Left ventricle myocardium superior (tissue), 1 donor: ENCODE data around the gene FAM181A. TPM values are rescaled to one million over a fixed set of nuclear protein-coding genes. Genes with fewer than 3 reads are reported as not detected.

ENCODE experiments used
- ATAC-seq: fragments of 200-7000 bp; cut with Tn5 transposase; one replicate; pipeline ENCODE4 v1.9.1; 2020; ENCODE audit warnings: mild to moderate bottlenecking, moderate library complexity
- DNase-seq: peaks from one replicate; pipeline ENCODE4 v3.0.0-alpha.2; 2020
- intact Hi-C: fragments of 100-400 bp; cut with micrococcal nuclease; formaldehyde crosslinking; loops from one replicate; pipeline ENCODE4 v1.11.0; 2022
- long read RNA-seq: library from polyadenylated mRNA; unstranded; transcript quantifications from one replicate; pipeline ENCODE4 v2.0.0, GENCODE V29; 2021
- total RNA-seq: library from RNA; stranded (reverse); fragmentation: NEBNext Ultra II Directional; extraction: Animal tissue kit (Norgen Biotek cat#: 25700); gene quantifications from one replicate; pipeline ENCODE4 v1.2.1, GENCODE V29; 2021
- donor health status: DM: no; HTN: yes; CAD: no; lungs with severe emphysema.

FAM181A gene
- not detected for total RNA-seq
- long read RNA-seq: 0 reads

GRCh38 chr14:93926873-93927799, at the start of gene FAM181A:
Gene FAM181A (plus strand): TSS chr14:93927344. CDS start chr14:93928286, 942 bp downstream.
- peak; percentile 9 for ATAC-seq
- no peak for DNase-seq
- intact Hi-C loops: no loop called here

- DNase-seq (no peak), ATAC-seq (no peak)
- intact Hi-C loops: no loop called here
Observed at GRCh38 chr14:93878212-93878611, 48.9 kb upstream of the FAM181A start.

GRCh38 chr14:93878871-93879270, 48.3 kb upstream of the FAM181A start:
- ATAC-seq (no peak), DNase-seq (no peak)
- intact Hi-C loops: no loop called here

- intact Hi-C loops: no loop called here
- no peak for DNase-seq
- ATAC-seq: no peak
Observed at GRCh38 chr14:93879362-93879983, 47.7 kb upstream of the FAM181A start.

- DNase-seq: no peak
- peak; percentile 32 for ATAC-seq
- intact Hi-C loops: no loop called here
Observed at GRCh38 chr14:93880021-93880820, 46.9 kb upstream of the FAM181A start.

DNA sequence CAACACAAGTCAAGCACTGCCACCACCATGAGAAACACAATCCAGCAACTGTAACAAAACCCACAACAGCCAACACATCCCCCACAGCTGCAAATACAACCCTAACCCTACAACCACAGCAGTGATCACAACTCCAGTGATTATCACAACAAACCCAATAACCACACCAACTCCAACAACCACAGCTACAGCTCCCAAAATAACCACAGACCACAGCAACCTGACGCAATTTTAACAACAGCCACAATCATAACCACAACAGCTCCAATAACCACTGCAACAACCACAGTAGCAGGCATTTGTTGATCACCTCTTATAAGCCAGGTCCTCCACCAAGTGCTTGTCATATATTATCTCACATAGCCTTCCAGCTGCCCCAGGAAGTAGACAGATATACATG, 42.2 kb upstream of the FAM181A start:
- intact Hi-C loops: no loop called here
- DNase-seq: no peak

GRCh38 chr14:93888995-93889394, 38.1 kb upstream of the FAM181A start:
- intact Hi-C loops: no loop called here
- DNase-seq (no peak), ATAC-seq (peak; percentile 55)

More for the DNA sequence above, 42.2 kb upstream of the FAM181A start:
- no peak for ATAC-seq

GRCh38 chr14:93889739-93890483, 37.2 kb upstream of the FAM181A start:
- intact Hi-C loops: loop anchor here (5.0 kb wide), 1 partner anchor 233 kb away; no protein-coding TSS in a partner anchor
- no peak for DNase-seq
- no peak for ATAC-seq

DNA sequence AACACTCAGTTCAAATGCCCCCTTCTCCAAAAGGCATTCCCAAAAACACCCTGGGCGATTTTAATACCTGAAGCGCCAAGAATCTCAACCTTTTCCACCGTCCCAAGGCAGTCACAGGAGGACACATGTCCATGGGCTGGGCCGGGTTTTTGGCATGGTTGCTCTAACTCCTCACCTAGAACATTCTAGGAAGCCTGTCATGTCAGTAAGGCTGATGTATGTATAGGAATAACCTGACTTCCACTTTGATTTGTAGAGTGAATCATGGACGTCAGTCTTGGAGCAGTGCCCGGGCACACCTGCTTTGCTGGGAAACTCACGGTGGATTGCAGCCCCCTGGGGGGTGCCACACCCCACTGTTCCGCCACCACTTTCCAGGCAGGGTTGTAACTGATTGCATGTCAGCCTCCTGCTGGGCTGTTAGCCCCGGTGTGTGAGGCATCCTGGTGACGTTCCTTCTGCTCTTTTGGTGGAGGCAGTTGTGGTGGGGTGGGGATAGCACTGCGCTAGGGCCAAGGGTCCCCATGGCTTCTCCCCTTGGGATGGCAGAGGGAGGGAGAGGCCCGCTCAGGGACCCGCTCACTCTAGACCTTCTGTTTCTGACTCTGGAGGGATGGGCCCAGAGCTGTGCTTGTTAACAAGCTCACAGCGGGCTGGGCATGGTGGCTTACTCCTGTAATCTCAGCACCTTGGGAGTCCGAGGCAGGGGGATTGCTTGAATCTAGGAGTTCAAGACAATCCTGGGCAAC, 35.2 kb upstream of the FAM181A start:
- intact Hi-C loops: loop anchor here (5.0 kb wide), 1 partner anchor 235 kb away; no protein-coding TSS in a partner anchor
- no peak for DNase-seq
- no peak for ATAC-seq

DNA sequence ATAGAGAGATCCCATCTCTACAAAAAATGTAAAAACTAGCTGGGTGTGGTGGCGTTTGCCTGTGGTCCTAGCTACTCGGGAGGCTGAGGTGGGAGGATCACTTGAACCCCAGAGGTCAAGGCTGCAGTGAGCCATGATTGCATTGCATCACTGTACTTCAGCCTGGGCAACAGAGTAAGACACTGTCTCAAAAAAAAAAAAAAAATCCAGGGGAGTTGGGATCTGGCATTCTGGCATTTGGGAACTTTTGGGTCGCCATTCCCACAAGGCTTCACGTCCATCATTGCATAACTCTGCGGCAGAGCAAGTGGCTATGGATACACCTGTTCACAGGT, 34.7 kb upstream of the FAM181A start:
- intact Hi-C loops: loop anchor here (5.0 kb wide), 1 partner anchor 235 kb away; no protein-coding TSS in a partner anchor
- no peak for DNase-seq
- no peak for ATAC-seq

DNA sequence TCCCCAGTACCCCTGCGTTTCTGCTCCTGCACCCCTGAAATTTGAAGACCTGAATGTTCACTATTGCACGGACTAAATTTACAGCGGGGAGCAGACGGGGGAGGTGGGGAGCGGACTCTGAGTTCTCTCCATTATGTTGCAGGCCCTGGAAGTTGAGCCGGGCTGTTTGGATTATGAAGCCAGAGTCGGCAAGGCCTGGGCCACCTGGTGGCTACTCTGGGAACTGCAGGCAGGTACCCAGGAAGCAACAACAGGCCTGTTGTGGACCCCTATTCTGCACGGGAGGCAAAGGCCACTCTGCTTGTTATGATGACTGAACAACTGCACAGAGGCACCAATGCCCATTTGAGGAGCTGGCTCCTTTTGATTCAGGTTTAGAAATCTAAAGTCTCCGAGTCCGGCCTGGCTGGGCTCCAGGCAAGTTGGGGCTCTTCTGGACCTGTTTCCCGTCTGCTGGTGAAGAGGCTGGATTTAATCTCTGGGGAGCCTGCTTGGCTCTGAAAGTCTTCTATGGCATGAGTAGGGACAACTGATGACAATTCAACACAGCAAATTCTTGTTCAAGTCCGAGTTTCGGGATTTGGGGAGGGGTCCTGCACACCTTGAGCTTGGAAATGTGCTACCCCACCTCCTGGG, 34.1 kb upstream of the FAM181A start:
- peak; percentile 81 for ATAC-seq

DNA sequence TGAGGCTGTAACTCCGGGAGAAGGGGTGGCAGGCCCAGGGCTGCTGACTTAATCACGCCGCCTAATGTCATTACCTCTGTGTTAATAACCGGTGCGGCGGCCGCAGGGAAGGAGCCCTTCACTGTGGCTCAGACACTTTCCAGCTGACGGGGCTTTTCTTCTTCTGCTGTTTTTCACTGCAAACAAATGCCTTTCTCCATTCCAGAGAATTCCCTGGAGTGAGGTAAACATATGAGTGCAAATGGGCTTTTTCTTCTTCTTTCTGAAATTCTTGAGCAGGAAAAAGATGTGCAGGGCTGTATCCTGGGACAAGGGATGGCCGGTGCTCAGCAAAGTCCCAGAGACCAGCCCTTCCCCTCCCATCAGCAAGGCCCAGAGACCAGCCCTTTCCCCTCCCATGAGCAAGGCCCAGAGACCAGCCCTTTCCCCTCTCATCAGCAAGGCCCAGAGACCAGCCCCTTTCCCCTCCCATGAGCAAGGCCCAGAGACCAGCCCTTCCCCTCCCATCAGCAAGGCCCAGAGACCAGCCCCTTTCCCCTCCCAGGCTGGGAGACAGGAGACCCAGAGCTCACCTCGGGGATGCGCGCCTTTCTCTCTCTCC, 33.4 kb upstream of the FAM181A start:
- intact Hi-C loops: loop anchor here (5.0 kb wide), 1 partner anchor 236 kb away; no protein-coding TSS in a partner anchor
- DNase-seq (no peak), ATAC-seq (peak; percentile 51)

More for the DNA sequence above, 34.1 kb upstream of the FAM181A start:
- intact Hi-C loops: loop anchor here (5.0 kb wide), 1 partner anchor 236 kb away; no protein-coding TSS in a partner anchor
- peak; percentile 84 for DNase-seq

- no peak for ATAC-seq
- intact Hi-C loops: no loop called here
- no peak for DNase-seq
Observed at GRCh38 chr14:93895023-93895604, 32.0 kb upstream of the FAM181A start.

DNA sequence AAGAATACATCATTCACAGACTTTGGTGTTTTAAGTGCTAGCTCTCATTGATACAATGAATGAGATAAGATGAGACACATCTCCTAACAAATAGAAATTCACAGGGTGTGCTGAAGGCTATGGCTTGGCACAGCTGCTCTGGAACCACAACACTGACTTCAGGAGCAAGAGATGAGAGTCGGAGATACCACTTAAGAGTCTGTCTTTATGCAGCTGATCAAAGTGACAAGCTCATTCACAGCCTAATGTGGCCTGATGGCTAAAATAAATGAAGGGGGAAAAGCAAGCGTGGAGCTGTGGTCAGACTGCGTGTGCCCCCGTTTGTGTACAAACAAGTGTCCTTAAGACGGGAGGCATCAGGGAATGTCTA, 29.7 kb upstream of the FAM181A start:
- intact Hi-C loops: no loop called here
- no peak for ATAC-seq
- no peak for DNase-seq

DNA sequence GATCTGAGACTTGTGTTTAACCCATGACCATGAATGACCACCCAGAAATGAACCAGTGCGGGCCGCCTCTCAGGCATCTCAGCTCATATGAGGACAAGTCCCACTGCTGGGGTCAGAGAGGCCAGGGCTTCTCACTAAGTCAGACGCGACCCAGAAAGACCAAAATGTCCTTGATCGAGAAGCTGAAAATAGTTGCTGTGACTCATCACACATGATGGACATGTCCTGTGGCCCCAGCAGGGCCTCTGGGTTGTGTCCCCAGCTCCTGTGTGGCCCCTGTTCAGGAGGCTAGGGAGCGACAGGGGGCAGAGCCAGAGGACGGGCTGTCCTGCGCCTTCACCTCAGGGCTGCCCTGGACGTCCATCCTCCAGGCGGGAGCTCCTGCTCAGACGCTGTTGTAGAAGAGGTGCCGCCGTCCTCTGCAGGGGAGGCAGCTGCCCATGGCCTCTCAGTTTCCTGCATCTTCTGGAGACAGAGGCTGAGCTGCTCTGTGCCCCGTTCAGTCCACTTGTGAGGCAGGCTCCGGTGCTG, 29.0 kb upstream of the FAM181A start:
- DNase-seq: no peak
- intact Hi-C loops: no loop called here
- no peak for ATAC-seq

DNA sequence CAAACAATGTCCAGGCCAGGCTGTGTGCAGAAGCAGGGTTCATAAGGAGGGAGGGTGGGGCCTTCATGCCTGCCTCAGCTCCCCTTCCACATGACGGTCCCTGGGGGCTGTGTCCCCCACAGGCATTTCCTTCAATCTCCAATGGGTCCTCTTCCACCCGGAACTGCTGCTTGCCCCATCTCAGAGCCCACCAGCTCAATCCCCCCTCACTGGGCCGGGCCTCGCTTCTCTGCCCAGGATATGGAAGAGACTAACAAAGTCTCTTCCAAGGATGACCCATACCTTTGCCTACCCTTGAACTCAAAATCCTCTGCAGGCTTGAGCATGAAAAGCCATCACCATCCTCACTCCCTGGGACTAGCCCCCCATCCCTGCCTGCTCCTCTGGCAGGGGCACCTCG, 28.4 kb upstream of the FAM181A start:
- DNase-seq (no peak), ATAC-seq (no peak)
- intact Hi-C loops: no loop called here

- ATAC-seq (no peak), DNase-seq (no peak)
- intact Hi-C loops: no loop called here
Observed at GRCh38 chr14:93901813-93902212, 25.3 kb upstream of the FAM181A start.
